Inflammatory macrophage treated with lipopolysaccharide for 1 hour (primary cell): ENCODE data around the gene ADM2.

Source experiments
- DNase-seq, 2 donors: peaks; one replicate each; pipeline ENCODE4 v3.0.0-alpha.2; 2020 to 2022

ADM2 gene

GRCh38 chr22:50445880-50446707 is 35.2 kb upstream of the ADM2 start:
- DNase-seq: no peak

DNA sequence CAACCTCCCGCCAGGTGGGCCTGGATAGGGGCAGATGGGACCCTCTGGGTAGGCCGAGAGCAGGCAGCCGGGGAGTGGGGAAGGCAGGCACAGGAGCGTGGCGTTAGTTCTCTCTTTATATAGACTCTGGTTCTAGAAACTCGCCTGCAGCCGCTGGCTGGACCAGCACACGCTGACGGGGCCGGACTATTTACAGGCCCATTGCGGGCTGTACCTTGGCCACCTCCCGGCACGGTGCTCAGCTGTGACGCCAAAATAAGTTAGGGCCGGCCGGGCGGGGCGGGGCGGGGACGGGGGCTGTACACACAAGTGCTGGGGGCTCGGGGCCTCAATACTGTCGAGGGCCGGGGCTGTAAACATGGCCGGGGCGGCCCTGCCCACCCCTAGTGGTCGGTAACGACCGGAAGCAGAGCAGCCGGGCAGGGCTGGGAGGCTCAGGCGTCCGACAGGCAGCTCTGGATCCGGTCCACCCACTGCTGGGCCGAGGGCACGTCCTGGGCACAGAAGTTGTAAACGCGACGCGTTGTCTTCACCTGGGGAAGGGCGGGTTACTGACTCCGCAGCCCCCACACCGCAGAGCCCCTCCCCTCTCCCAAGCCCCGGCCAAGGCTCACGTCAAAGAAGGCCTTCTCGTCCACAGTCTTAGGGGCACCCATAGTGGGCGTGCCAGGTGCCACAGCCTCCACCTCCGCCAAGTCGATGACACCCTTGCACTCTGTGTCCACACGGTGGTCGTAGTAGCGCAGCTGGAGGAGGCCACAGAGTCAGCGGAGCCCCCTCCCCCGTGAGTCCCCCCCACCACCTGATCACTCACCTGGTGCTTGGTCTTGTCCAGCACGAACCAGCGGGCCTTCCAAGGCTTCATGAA is 34.4 kb upstream of the ADM2 start:
- DNase-seq: no peak

- DNase-seq: no peak
Observed at GRCh38 chr22:50447576-50448551, 33.5 kb upstream of the ADM2 start.

DNA sequence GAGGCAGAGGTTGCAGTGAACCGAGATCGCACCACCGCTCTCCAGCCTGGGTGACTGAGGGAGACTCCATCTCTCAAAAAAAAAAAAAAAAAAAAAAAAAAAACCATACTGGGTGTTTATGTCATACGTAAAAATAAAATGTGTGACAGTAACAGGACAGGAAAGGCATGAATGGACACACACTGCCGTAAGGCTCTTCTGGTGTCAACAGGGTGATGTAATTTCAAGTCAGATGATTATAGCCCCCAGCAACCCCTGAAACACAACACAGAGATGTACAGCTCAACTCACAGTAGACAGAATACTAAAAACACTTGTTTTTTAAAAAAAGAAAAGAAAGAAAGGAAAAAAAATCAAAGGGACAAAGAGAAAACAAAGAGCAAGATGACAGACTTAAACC is 28.7 kb upstream of the ADM2 start:
- DNase-seq: peak; percentile 19 to 55

- DNase-seq: no peak
Observed at GRCh38 chr22:50454556-50455075, 26.7 kb upstream of the ADM2 start.

DNA sequence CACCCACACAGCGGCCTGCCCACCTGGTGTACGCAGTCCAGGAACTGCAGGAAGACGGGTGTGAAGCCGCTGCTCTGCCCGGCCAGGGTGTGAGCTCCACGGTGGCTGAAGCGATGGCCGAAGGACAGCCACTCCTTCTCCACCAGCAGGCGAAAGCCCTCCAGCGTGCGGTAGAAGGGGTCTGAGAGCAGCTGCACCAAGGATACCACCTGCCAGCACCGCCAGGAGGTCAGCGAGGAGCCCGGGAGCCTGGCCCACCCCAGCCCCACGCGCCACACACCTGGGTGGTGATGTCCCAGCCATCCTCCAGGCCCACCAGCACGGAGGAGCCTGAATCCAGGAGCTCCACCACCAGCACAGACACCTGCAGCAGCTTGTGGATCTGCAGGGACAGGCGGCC is 26.1 kb upstream of the ADM2 start:
- DNase-seq: no peak

DNA sequence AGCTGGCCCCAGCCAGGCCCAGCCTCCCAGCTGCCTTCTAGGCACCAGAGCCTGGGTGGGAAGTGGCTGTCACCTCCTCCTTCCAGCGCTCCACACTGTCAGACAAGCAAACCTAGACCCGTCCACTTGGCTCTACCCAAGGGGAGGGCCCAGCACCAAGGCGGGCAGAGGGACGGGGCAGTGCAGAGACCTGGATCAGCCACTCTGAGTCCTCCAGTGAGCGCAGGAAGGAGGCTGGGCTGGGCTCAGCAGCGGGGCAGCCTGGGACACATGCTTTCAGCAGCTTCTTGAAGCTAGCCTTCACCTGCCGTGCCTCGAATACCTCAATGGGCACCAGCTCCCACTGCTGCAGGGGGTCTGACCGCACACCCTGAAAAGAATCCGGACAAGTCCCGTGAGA is 25.3 kb upstream of the ADM2 start:
- DNase-seq: no peak

DNA sequence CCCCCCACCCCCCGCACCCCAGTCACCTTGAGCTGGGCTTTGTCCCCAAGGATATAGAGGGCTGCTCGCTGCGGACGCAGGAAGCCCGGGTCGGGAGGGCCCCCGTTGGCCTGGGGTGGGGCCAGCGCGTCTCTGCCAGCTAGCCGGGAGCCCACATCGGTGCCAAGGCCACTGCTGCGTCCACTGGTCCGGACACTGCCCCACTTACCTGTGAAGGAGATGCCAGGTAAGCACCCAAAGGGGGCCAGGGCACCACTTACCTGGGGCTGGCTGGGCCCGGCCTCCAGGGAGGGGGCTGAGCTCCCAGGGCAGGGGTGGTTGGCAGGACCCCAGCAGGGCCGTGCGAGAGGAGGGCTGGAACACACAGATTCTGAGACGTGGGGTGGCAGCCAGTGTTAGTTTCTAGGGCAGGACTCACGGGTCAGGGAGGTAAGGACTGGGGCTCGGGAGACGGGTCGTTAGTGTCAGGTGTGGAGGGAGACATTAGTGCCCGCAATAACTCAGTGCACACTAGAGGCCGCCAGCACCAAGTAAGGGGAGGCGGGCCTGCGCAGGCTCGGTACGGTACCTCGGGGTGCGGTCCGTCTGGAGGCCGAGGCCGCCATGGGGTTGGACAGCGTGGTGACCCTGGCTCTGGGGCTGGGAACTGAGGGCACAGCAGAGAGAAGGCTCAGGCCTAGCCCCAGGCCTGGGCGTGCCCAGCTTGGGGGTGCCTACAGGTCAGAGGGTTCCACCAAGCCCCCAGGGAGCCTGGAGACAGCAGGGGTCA is 24.7 kb upstream of the ADM2 start:
- DNase-seq: no peak

DNA sequence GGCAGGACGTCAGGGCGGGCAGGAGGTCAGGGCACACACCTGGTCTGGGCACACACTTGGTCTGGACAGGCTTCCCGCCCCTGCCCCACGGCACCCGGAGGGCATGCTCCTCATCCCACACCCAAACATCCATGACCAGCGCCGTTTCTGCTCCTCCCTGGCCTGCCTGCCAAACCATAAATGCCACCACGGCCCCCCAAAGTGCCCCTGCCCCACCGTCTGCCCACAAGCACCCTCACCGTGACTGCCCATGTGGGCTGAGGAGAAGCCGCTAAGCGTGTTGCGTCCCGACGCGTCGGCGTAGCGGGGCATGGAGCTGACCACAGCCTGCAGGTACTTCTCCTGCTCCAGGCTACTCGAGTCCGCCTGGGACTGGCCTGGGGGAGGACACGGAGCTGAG is 22.3 kb upstream of the ADM2 start:
- no peak for DNase-seq

GRCh38 chr22:50459496-50460140 is 21.7 kb upstream of the ADM2 start:
- DNase-seq: no peak

DNA sequence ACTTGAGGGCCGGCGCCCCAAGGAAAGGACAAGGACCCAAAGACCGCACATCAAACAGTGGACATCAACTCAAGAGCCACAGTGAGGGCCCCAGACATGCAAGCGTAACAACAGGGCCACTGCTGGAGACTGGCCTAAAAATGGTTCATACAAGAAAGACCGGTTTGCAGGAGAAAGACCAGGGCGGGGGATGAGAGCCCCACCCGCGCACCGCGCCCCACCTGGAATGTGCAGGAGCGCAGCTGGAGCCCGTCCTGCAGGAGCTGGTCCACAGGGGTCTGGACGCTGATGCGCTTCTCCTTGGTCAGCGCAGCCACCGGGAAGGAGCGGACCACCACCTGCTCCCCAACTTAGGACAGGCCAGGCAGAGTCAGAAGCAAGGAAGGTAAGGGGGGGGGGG is 20.4 kb upstream of the ADM2 start:
- no peak for DNase-seq

- no peak for DNase-seq
Observed at GRCh38 chr22:50461536-50461935, 19.8 kb upstream of the ADM2 start.

GRCh38 chr22:50461979-50462540 is 19.3 kb upstream of the ADM2 start:
- no peak for DNase-seq

GRCh38 chr22:50463188-50463900 is 18.0 kb upstream of the ADM2 start:
- no peak for DNase-seq

DNA sequence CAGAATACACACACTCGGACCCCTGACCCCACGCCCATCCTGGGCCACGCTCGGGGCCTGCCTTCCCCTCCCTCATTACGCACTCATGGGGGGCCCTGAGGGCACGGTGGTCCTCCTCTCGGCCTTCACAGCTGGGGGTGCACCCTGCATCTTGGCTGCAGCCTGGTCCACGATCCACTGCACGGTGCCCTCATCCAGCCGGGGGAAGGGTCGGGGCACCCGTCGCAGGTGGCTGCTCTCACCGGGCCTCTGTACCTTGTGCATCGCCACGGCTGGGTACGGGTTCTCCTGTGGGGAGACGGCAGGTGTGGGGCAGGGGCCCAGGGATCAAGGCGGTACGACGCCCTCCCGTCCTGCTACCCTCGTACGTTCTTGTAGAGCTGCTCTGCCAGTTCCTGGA is 16.9 kb upstream of the ADM2 start:
- DNase-seq: no peak

- DNase-seq: no peak
Observed at GRCh38 chr22:50465066-50465930, 16.0 kb upstream of the ADM2 start.

DNA sequence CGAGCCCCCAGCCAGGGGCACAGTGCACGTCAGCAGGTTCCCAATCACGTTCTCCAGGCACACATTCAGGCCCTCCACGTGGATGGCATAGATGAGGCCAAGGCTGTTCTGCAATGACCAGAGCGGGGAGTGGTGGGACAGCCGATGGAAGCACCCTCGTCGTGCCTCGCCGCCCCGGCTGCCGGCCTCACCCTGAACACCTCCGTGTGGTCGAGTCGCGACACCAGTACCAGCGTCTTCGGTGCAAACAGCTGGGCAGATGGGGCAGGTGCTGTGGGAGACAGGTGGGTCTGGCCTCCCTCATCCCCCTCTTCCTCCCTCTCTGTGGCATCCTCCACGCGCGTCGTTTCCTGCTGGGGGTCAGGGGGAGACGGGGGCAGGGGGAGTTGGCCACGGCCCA is 14.0 kb upstream of the ADM2 start:
- DNase-seq: no peak

DNA sequence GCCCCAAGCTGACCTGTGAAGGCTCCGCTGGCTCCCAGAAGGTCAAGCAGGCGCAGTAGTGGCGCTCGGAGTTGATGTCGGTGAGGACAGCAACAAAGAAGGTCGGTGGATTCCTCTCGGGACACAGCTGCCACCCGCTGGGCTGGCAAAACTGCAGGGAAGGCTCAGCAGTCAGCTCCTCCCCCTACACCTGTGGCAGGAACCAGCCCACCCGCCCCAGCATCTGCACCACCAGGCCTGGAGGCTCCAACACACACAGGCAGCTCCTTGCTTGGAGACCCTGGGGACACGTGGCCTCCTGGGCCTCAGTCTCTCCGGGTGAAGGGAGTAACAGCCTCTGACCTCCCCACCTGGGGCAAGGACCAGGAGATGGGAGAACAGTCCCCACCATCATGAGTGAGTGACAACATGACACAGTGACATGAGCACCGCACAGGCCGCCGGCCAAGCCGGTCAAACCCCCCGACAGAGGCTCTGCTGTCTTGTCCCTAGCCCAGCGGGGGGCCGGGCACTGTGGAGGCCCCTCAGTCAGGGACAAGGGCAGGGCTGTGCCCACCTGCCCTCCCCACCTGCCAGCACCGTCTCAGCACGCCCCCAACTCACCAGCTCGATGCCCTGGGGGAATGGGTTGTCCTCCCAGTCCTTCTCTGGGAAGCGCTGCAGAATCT is 13.4 kb upstream of the ADM2 start:
- no peak for DNase-seq

DNA sequence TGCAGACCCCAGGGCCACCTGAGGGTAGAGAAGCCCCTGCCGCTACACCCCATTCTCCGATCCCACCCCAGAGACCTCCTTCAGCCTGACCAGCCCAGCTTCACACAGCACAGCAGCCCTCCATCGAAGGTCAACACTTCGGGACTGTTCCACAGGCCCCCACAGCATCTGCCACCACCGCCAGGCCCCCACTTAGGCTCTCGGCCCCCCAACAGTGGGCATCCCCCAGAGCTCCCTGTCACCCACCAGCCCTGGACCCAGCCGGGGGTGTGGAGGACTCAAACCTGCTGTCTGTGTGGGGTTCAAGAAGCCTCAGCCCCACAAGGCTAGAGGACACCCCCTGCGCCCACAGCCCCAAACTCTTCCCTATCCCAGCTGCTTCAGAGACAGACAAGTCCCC is 12.7 kb upstream of the ADM2 start:
- DNase-seq: no peak
